SK-N-MC (cell line): ENCODE results near the gene OR10H1.
"Not testable (repeated sequence)": the region's sequence is repeated elsewhere in the genome, so short reads cannot be mapped to it uniquely, and the experiment has no call there.

Experiments used
- DNase-seq: peaks from one replicate; pipeline ENCODE4 v3.0.0-alpha.2; 2011; ENCODE audit warnings: low read depth, low spot score
- H3K27ac ChIP-seq: fragments of 200-600 bp; sonication (generic); 2 replicates; pipeline ENCODE4 v1.5.1; 2016; ENCODE audit warnings: mixed run types
- H3K36me3 ChIP-seq: fragments of 200-600 bp; sonication (generic); 2 replicates; pipeline ENCODE4 v1.6.1; 2017; ENCODE audit warnings: antibody characterized with exemption, low read length, mixed read lengths; ENCODE audit not compliant: insufficient read depth
- H3K4me3 ChIP-seq: fragments of 200-600 bp; sonication (generic); 2 replicates; pipeline ENCODE4 v1.5.1; 2016
- H3K9ac ChIP-seq: fragments of 200-600 bp; sonication (generic); 2 replicates; pipeline ENCODE4 v1.8.0; 2017; ENCODE audit warnings: mixed run types, mixed read lengths; ENCODE audit not compliant: insufficient read length
- H3K9me3 ChIP-seq: fragments of 200-600 bp; sonication (generic); 2 replicates; pipeline ENCODE4 v1.6.1; 2017; ENCODE audit warnings: low read depth, mild to moderate bottlenecking, antibody characterized with exemption, low read length, moderate library complexity, mixed read lengths
- EZH2 ChIP-seq: fragments of 200-600 bp; sonication (generic); IDR thresholded peaks from one replicate; pipeline ENCODE4 v1.6.1; 2017; ENCODE audit warnings: antibody characterized with exemption
- FOXP2 ChIP-seq: optimal IDR thresholded peaks from 2 replicates; pipeline ENCODE3; 2011; ENCODE audit warnings: mild to moderate bottlenecking, moderate library complexity; ENCODE audit not compliant: insufficient read depth; ENCODE audit errors: extremely low read length, control extremely low read depth
- POLR2AphosphoS5 ChIP-seq: IDR thresholded peaks from 2 replicates; pipeline ENCODE4 v1.6.1; 2012; ENCODE audit warnings: mild to moderate bottlenecking, low read depth, low read length, borderline replicate concordance

The OR10H1 gene

GRCh38 chr19:15815306-15815705 is at the start of gene OR10H1:
Gene OR10H1, minus strand, starts transcription at chr19:15815664. Its CDS starts 7,627 bp downstream, at chr19:15808037.
- Histone ChIP-seq H3K9me3 (no peaks in the 10 kb centered on the region), H3K4me3 (no peak within 1 kb of the TSS), H3K27ac (no peak within 1 kb of the TSS), H3K36me3 (no peaks in the 10 kb centered on the region), H3K9ac (no peak within 1 kb of the TSS)
- TF ChIP-seq FOXP2 (no peak), POLR2AphosphoS5 (no peak), EZH2 (no peak)
- DNase-seq: no peak

- no peak overlapping the region for H3K27ac ChIP-seq
- no peak overlapping the region for H3K4me3 ChIP-seq
- H3K36me3 ChIP-seq: no peaks in the 10 kb centered on the region
- no peaks in the 10 kb centered on the region for H3K9me3 ChIP-seq
- TF ChIP-seq FOXP2: no peak
- TF ChIP-seq POLR2AphosphoS5: no peak
- TF ChIP-seq EZH2: no peak
- DNase-seq: no peak
- H3K9ac ChIP-seq: no peak overlapping the region
Measured at GRCh38 chr19:15864824-15865223, 49.4 kb upstream of the OR10H1 start.

GRCh38 chr19:15863272-15863671 is 47.8 kb upstream of the OR10H1 start:
- DNase-seq: no peak
- TF ChIP-seq EZH2: no peak
- TF ChIP-seq FOXP2: no peak
- no peak for TF ChIP-seq POLR2AphosphoS5
- no peak overlapping the region for H3K9ac ChIP-seq
- no peak overlapping the region for H3K27ac ChIP-seq
- H3K4me3 ChIP-seq: no peak overlapping the region
- H3K36me3 ChIP-seq: no peaks in the 10 kb centered on the region
- no peaks in the 10 kb centered on the region for H3K9me3 ChIP-seq

GRCh38 chr19:15862444-15862843 is 47.0 kb upstream of the OR10H1 start:
- no peak for DNase-seq
- Histone ChIP-seq H3K9ac (no peak overlapping the region), H3K4me3 (no peak overlapping the region), H3K9me3 (no peaks in the 10 kb centered on the region), H3K36me3 (no peaks in the 10 kb centered on the region), H3K27ac (no peak overlapping the region)
- TF ChIP-seq POLR2AphosphoS5 (no peak), FOXP2 (no peak), EZH2 (no peak)

- no peak overlapping the region for H3K9ac ChIP-seq
- H3K27ac ChIP-seq: no peak overlapping the region
- TF ChIP-seq EZH2 (no peak), FOXP2 (no peak), POLR2AphosphoS5 (no peak)
- H3K9me3 ChIP-seq: no peaks in the 10 kb centered on the region
- DNase-seq: no peak
- no peaks in the 10 kb centered on the region for H3K36me3 ChIP-seq
- H3K4me3 ChIP-seq: no peak overlapping the region
Measured at GRCh38 chr19:15860522-15860921, 45.1 kb upstream of the OR10H1 start.

- no peak for DNase-seq
- H3K27ac ChIP-seq: no peak overlapping the region
- no peak overlapping the region for H3K4me3 ChIP-seq
- TF ChIP-seq EZH2 (no peak), FOXP2 (no peak), POLR2AphosphoS5 (no peak)
- no peak overlapping the region for H3K9ac ChIP-seq
- no peaks in the 10 kb centered on the region for H3K9me3 ChIP-seq
- no peaks in the 10 kb centered on the region for H3K36me3 ChIP-seq
Measured at GRCh38 chr19:15859187-15859586, 43.7 kb upstream of the OR10H1 start.

- Histone ChIP-seq H3K9me3 (no peaks in the 10 kb centered on the region), H3K36me3 (no peaks in the 10 kb centered on the region), H3K9ac (no peak overlapping the region), H3K4me3 (no peak overlapping the region), H3K27ac (no peak overlapping the region)
- DNase-seq: no peak
- no peak for TF ChIP-seq POLR2AphosphoS5
- TF ChIP-seq EZH2: no peak
- TF ChIP-seq FOXP2: no peak
Measured at GRCh38 chr19:15850385-15850784, 34.9 kb upstream of the OR10H1 start.

- Histone ChIP-seq H3K9me3 (no peaks in the 10 kb centered on the region), H3K4me3 (no peak overlapping the region), H3K36me3 (no peaks in the 10 kb centered on the region), H3K27ac (no peak overlapping the region), H3K9ac (no peak overlapping the region)
- TF ChIP-seq FOXP2: no peak
- TF ChIP-seq POLR2AphosphoS5: no peak
- no peak for TF ChIP-seq EZH2
- DNase-seq: no peak
Measured at GRCh38 chr19:15846923-15847322, 31.5 kb upstream of the OR10H1 start.

- DNase-seq, H3K27ac ChIP-seq, H3K9ac ChIP-seq, H3K36me3 ChIP-seq, H3K9me3 ChIP-seq, H3K4me3 ChIP-seq: not testable (repeated sequence)
Measured at GRCh38 chr19:15843894-15844222, 28.4 kb upstream of the OR10H1 start.
